Spleen (tissue), 7 donors: Measurements from ENCODE around the gene RHOBTB3.

ENCODE experiments used
- CTCF ChIP-seq, 11 experiments: fragments of 200-600 bp in 7 of 11; fragments of 450-650 bp in 4 of 11; sonication (generic) in 4 of 11; IDR thresholded peaks in 8 of 11; conservative IDR thresholded peaks in 3 of 11; 1 replicate in 7 of 11; 2 replicates in 4 of 11; pipeline versions ENCODE4 v1.4.0 to v1.8.0; 2016 to 2021; ENCODE audit warnings: antibody characterized with exemption in 11 of 11, inconsistent platforms in 4 of 11, mild to moderate bottlenecking in 1 of 11
- POLR2A ChIP-seq, 3 donors: fragments of 450-650 bp; IDR thresholded peaks; one replicate each; pipeline ENCODE4 v1.5.1; 2017; ENCODE audit warnings: antibody characterized with exemption in 3 of 3, mild to moderate bottlenecking in 1 of 3
- donor health status: DM: no; HTN: no; CAD: no; lungs with moderate emphysema.
- donor health status: DM: no; HTN: no; CAD: no.
- donor health status: DM: no; HTN: no; CAD: no.

GRCh38 chr5:95728494-95729114 lies 2.5 kb upstream of the RHOBTB3 start:
- TF ChIP-seq CTCF (IDR thresholded peaks at IDR 0.05 in 8 of 11, conservative IDR thresholded peaks at IDR 0.05 in 3 of 11) (no peak), POLR2A (IDR thresholded peaks at IDR 0.05) (no peak)
